ENCODE results near the gene AZGP1.
"Not testable (repeated sequence)": the region's sequence is repeated elsewhere in the genome, so short reads cannot be mapped to it uniquely, and the experiment has no call there.

Gene AZGP1

DNA sequence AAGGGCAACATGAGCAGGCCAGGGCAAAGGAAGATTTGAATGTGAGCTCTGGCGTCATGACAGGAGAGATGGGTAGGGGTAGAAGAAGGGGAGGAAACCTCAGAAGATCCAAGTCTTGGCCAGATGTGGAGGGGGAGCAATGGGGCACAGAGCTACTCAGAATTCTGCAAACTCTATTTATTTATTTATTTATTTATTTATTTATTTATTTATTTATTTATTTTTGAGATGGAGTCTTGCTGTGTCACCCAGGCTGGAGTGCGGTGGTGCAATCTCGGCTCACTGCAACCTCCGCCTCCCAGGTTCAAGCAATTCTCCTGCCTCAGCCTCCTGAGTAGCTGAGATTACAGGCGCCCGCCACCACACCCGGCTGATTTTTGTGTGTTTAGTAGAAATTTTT is 21.2 kb downstream of the AZGP1 start:
- not testable (repeated sequence) for DNase-seq (ENCODE audit: insufficient read length, low spot score); FAIRE-seq

DNA sequence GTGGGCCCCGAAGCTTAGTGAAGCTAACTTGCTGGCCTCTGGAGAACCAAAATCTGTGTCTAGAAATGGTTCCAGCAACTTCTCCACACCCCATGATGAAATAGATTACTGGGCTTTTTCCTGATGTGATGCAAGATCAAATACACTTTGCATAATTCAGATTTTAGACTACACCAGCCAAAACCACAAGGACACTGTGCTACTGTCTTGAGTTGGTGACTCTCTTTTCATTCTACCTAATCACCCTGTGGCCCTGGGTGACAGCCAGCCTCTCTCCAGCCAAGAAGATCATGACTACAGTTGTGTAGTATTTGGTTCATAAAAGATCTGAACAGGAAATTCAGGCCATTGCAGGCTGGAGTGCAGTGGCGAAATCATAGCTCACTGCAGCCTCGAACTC is 22.2 kb downstream of the AZGP1 start:
- FAIRE-seq (no peak), DNase-seq (ENCODE audit: insufficient read length, low spot score) (no peak)

DNA sequence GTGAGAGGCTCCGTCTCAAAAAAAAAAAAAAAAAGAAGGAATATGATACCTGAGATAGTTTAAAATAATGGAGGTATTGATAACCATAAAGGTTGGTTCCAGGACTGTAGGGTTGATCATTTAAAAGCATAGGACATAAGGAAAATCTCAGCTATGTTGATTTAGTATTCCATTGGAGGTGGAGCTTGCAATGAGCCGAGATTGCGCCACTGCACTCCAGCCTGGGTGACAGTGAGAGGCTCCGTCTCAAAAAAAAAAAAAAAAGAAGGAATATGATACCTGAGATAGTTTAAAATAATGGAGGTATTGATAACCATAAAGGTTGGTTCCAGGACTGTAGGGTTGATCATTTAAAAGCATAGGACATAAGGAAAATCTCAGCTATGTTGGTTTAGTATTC is 23.2 kb downstream of the AZGP1 start:
- not testable (repeated sequence) for DNase-seq (ENCODE audit: insufficient read length, low spot score); FAIRE-seq

DNA sequence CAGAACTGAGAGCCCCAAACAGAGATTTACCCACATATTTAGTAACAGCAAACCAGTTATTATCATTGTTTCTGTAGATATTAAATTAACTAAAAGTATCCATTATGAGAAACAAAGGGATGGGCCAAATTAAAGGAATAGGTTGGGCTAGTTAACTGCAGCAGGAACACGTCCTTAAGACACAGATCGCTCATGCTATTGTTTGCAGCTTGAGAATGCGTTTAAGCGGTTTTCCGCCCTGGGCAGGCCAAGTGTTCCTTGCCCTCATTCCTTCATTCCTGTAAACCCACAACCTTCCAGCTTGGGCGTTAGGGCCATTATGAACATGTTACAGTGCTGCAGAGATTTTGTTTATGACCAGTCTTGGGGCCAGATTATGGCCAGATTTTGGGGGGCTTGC is 25.0 kb downstream of the AZGP1 start:
- FAIRE-seq; DNase-seq (ENCODE audit: insufficient read length, low spot score): not testable (repeated sequence)

DNA sequence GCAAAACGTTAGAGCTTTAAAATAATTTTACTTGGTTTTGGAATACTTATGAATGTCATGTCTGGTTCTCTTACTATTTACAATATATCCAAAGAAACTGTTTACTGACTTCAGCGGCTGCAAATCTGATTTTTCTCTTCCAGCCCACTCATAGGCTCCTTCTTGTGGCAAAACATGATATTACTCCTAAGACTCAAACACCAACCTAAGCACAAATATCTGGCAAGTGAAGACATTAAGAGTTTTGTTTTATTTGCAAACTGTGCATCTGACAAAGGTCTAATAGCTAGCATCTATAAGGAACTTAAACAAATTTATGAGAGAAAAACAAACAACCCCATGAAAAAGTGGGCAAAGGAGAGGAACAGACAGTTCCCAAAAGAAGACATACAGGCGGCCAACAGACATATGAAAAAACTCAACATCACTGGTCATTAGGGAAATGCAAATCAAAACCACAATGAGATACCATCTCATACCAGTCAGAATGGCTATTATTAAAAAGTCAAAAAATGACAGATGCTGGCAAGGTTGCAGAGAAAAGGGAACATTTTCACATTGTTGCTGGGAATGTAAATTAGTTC is 26.1 kb downstream of the AZGP1 start:
- DNase-seq (ENCODE audit: insufficient read length, low spot score): no peak
- no peak for FAIRE-seq

DNA sequence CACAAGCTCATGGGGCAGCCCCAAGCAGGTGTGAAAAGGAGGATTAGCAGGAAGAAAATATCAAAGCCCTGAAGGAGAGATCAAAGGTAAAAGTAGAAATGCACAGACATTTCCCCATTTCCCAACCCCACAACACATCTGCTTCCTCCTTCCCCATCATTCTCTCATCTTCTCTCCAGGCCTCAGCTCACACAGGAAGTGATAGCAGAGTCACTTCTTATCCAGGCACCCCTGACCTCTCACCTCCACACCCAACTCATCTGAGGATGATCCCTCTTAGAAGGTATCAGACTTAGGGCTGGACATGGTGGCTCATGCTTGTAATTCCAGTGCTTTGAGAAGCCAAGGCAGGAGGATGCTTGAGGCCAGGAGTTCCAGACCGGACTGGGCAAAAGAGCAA is 28.2 kb downstream of the AZGP1 start:
- FAIRE-seq: no peak
- no peak for DNase-seq (ENCODE audit: insufficient read length, low spot score)

DNA sequence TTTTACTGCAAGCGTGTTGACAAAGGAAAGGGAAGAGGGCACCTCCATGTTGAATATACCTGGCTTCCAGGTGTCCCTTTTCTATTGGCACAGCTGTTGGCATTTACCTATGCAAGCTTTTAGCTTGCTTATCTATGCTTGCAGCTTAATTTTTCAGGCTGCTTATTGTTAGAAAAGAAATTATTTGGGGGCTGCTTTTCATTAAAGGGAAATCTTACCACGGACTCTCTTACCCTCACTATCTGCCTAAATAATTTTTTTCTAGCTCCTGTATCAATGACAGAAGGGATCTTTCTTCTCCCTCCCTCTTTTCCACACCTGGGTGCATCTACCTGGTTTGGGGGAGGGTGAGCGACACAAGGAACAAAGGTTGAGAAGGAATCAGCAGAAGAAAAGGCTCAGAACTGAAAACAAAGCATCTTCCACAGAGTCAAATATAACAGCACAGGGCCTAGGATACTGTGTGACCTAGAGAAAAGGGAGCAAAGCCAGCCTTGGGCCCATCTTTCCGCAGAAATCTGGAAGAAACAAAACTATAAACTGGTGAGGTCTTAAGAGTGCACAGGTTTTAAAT is 31.2 kb downstream of the AZGP1 start:
- no peak for FAIRE-seq
- no peak for DNase-seq (ENCODE audit: insufficient read length, low spot score)

DNA sequence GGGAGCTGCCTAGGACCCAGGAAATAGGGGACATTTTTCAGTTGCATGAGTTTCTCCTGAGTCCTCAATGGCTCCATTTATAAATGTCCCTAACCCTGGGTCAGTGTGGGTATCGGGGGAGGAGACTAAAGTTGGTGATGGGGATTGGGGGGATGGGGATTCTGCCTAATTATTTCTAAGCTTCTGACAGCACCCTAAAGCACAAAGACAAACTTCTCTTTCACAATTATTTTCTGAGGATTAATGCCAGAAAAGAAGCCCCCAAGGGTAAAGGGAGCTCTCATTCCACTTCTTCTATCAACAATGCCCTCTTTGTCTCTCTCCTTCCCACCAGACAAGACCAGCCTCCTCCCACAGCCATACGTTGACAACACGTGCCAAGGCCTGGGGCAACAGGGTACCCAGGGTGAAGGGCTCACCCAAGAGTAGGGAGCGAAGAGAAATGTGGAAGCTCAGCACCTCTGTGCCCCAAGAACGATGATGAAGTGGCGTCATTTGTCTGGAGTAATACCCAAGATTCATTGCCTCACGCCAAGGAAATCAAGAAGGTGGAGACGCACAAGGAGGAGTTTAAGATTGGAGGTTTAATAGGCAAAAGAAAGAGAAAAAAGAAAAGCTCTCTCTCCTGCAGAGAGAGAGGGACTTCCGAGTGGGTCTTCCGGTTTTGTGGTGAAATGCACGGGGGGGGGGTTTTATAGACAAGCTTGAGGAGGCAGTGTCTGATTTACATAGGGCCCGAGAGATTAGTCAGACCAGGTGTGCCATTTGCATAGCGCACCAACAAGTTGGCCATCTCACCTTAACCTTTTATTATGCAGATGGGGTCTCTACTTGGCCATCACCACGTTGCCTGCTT is 32.0 kb downstream of the AZGP1 start:
- FAIRE-seq (no peak), DNase-seq (ENCODE audit: insufficient read length, low spot score) (no peak)

DNA sequence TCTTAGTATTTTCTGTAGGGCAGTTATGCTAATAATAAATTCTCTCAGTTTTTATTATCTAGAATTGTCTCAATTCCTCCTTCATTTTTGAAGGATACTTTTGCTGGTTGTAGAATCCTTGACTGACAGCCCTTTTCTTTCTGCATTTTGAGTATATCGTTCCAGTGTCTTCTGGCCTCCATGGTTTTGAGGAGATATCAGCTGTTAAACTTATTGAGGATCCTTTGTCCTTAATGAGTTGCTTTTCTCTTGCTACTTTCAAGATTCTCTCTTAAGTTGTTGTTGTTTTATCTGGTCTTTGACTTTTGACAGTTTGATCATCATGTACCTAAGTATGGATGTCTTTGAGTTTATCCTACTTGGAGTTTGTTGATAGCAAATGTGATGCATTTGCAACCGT is 37.5 kb downstream of the AZGP1 start:
- DNase-seq (ENCODE audit: insufficient read length, low spot score) (no peak), FAIRE-seq (no peak)

DNA sequence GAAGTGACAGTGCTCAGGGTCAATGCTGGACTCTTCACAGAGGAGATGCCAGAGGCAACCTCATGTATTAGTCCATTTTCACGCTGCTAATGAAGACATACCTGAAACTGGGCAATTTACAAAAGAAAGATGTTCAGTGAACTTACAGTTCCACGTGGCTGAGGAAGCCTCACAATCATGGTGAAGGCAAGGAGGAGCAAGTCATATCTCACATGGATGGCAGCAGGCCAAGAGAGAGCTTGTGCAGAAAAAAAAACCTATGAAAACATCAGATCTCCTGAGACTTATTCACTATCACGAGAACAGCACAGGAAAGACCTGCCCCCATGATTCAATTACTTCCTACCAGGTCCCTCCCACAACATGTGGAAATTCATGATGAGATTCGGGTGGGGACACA is 40.8 kb downstream of the AZGP1 start:
- FAIRE-seq; DNase-seq (ENCODE audit: insufficient read length, low spot score): not testable (repeated sequence)

DNA sequence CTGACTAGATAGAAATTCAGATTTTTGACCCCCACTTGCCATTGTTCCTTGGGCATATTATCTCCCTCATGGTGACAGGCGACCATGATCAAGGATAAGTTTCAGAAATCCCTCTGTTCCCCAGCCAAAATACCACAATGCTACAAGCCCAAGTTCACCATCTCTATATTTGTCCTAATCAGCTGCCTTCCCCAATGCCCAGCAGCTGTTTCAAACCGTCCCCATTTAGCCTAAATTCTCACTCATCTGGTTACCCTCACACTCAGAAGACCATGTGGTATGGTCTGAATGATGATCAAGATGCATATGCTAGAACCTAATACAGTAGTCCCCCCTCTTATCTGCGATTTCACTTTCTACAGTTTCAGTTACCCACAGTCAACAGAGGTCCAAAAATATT is 45.5 kb downstream of the AZGP1 start:
- DNase-seq (ENCODE audit: insufficient read length, low spot score): no peak
- no peak for FAIRE-seq

DNA sequence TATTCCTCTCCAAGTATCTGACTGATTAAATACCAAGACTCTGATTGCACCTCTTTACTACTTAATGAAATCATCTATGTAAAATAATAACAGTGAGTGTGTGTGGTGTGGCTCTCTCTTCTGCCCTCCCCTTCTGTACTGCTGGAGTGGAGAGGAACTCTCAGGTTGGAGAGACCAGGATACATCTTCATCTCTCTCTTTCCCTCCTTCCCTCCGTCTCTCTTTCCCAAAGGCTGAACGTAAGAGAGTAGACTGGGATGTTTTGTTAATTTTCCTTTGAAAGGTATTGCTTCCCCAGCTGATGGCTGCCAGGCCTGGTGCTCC is 46.1 kb downstream of the AZGP1 start:
- DNase-seq (ENCODE audit: insufficient read length, low spot score) (no peak), FAIRE-seq (no peak)

DNA sequence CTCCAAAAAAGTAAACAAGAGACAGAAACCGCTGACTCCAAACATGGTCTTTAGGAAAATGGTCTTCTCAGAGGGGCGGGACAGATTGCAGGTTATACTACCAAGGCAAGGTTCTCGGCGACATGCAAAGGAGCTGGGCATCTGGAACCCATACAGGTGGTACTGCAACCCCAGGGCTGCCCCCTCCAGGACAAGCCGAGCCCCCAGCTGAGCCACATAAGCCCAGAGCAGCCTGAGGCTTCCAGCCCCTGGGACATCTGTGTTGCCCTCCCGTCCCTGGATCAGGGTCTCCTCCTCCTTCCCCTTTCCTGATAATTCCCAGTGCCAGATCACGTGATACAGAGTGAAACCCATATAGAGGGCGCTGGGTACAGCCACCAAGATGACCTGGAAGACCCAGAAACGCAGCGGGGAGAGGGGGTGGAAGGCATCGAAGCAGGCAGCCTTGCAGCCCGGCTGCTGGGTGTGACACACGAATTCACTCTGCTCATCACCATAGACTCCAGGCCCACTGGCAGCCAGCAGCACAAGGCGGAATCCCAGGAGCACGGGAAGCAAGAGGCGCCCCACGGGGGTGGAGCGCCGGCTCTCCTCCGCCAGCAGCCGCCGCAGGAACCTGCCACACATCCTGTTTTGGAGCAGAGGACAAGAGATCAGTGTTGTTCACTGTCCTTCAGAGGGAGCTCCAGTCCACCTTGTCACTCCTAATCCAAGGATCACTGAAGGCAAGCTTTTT is 46.7 kb downstream of the AZGP1 start, which contains the start of gene GJC3:
GJC3 (minus strand) TSS at position 627 of the 736 bp plus-strand sequence; CDS start at position 627, 0 bp downstream.
- FAIRE-seq: peak; percentile 21
- peak; percentile 27 for DNase-seq (ENCODE audit: insufficient read length, low spot score)

DNA sequence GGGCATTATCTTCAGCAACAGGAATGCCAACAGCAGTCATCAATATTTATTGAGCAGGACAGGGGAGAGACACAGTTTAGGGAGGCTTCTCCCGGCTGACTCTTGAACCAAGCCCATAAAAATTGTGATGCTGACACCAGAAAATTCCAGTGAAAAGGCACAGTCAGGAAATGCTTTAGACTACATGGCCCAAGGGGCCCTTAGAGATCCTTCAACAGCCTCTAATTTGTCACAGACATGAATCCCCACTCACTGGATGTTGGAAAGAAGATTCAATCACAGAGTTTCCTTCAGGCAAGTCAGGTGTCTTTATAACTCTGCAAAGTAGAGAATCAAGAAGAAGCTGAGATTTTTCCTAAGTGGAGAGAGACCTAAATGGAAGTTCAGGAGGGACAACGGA is 47.6 kb downstream of the AZGP1 start:
- no peak for FAIRE-seq
- DNase-seq (ENCODE audit: insufficient read length, low spot score): no peak

DNA sequence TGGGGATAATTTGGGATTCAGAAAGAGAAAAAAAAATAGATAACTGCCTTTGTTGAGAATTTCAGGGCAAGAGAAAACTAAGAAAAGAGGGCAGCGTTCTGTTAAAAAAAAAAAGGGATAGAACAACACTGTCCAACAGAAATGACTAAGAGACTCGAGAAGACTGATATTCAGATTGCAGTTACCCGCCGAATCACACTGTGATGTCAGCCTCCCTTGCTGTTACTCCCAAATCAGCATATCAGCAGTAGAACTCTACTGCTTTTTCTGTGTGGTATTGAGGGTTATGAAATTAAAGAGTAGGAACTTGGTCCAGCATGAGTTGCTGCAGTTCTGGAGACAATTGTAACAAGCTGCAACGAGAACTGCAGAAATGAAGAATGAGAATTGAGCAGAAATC is 48.3 kb downstream of the AZGP1 start:
- no peak for DNase-seq (ENCODE audit: insufficient read length, low spot score)
- FAIRE-seq: no peak

DNA sequence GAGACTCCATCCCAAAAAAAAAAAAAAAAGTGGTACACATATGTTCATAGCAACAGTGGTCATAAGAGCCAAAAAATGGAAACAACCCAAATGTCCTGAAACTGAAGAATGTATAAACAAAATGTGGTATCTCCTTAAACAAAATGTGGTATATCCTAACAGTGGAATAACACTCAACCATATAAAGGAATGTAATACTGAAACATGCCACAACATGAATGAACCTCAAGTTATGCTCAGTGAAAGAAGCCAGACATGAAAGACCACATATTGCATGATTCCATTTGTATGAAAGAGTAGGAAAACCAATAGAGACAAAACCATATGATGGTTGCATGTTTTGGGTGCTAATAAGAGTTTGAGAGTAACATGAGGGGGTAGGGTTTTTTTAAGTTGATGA is 49.5 kb downstream of the AZGP1 start:
- DNase-seq (ENCODE audit: insufficient read length, low spot score): no peak
- no peak for FAIRE-seq

DNA sequence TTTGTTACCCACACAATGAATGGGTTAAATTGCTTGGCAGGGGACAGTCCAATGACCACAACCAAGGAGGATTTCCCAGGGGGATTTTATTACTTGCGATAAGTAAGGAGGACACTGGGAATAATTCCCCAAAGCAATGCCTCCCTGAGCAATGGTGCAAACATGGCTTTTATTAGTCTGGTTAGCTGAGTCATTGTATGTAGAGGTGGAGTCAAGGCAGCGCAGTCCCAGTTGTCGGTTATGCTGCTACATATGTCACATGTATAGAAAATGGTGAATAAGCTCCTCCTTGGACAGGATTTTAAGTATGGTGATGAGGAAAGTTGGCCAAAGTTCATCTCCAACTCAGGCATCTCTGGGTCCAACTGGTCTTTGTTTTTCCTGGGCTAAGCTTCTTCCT is 52.6 kb downstream of the AZGP1 start:
- no peak for FAIRE-seq

DNA sequence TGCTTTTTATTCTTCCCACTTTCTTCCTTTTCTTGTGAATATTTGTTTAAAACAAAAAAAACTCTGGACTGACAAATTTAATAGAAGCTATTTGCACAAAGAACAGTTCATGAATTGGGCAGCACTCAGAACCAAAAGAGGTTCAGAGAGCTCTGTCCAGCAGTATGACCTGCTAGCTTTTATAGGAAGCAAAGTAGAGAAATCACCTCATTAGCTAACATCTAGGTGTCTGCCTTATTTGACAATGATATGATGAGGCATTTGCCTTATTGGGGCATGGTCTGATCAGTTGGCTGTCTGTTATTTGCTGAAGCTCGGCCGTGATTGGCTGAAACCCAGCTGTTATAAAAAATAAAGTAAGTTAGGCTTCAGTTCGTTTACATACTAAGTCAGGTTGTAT is 55.7 kb downstream of the AZGP1 start:
- DNase-seq (ENCODE audit: insufficient read length, low spot score): no peak
- peak; percentile 4 for FAIRE-seq

More for the DNA sequence above, 52.6 kb downstream of the AZGP1 start:
- no peak for DNase-seq (ENCODE audit: insufficient read length, low spot score)

DNA sequence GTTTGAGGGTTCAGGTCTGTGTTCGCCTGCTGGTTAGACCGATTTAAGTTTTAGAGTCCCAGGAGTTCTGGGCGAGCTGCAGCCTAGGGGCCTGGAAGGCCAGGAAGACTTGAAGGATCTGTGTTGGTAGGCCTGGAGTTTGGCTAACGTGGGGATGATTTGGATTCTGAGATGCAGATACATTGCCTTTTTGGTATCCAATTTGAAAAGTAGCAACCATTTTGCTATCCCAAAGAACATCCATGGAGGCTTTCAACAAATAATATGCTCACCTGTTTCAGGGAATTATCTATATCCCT is 56.1 kb downstream of the AZGP1 start:
- FAIRE-seq (no peak), DNase-seq (ENCODE audit: insufficient read length, low spot score) (no peak)

DNA sequence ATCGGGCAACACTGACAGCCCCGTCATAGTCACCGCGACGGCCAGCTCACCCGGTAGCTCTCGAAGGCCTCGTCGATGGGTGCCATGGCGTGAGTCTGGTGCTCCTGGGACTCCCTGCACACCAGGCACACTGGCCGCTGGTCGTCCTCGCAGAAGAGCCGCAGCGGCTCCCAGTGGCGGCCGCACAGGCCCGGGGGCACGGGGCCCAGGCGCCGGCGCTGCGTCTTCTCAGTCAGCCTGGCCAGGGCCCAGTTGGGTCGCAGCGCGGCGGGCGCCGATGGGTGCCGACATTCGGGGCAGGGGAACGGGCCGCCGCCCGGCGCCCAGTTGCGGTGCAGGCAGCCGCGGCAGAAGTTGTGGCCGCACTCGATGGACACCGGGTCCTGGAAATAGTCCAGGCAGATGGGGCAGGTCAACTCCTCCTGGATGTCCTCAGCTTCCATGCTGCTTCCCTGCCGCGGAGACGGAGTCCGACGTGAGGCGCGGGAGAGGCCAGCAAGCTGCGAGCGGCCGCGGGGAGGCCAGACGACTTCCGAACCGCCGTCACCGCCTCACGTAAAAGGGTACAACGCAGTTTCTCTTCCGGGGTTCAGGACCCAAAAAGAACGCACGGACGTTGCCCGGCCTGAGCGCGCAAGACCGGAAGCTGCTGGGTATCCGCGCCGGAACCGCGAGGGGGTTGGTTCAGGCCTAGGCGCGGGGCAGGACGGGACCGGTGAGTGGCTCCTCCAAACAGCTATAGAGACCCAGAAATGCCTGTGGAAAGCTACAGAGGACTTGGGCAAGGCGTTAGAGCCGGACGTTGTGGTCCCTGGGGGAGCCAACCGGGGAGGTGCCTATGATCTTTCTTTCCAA is 56.6 kb downstream of the AZGP1 start, which contains the start of gene TRIM4:
TRIM4 (minus strand) TSS at position 572 of the 855 bp plus-strand sequence; CDS start at position 443, 129 bp downstream.
- peak; percentile 88 for FAIRE-seq
- DNase-seq (ENCODE audit: insufficient read length, low spot score): peak; percentile 88

Data from GM19239 (cell line).